Effector CD4-positive, alpha-beta T cell (primary cell): ENCODE measurements around the gene MOB3A.
A peak's percentile ranks its signal among the peaks of the same experiment; 100 is the strongest.
"Not testable (repeated sequence)": the region's sequence is repeated elsewhere in the genome, so short reads cannot be mapped to it uniquely, and the experiment has no call there.

Source experiments
- DNase-seq: peaks from one replicate; pipeline ENCODE4 v3.0.0-alpha.2; 2020
- total RNA-seq: gene quantifications from one replicate; lab custom pipeline; 2026; lab: John Stamatoyannopoulos, UW

Gene MOB3A
- 120 reads per million, percentile 86 among the genes with 10 or more reads in this experiment for total RNA-seq

- no peak for DNase-seq
Observed at GRCh38 chr19:2096034-2096479, at the start of gene MOB3A. Gene MOB3A, minus strand, starts transcription at chr19:2096326. Its CDS starts 17,766 bp downstream, at chr19:2078560.

GRCh38 chr19:2145831-2146241, 49.7 kb upstream of the MOB3A start:
- no peak for DNase-seq

- no peak for DNase-seq
Observed at GRCh38 chr19:2144190-2144589, 48.1 kb upstream of the MOB3A start.

GRCh38 chr19:2142173-2142829, 46.2 kb upstream of the MOB3A start:
- DNase-seq, result no peak

DNA sequence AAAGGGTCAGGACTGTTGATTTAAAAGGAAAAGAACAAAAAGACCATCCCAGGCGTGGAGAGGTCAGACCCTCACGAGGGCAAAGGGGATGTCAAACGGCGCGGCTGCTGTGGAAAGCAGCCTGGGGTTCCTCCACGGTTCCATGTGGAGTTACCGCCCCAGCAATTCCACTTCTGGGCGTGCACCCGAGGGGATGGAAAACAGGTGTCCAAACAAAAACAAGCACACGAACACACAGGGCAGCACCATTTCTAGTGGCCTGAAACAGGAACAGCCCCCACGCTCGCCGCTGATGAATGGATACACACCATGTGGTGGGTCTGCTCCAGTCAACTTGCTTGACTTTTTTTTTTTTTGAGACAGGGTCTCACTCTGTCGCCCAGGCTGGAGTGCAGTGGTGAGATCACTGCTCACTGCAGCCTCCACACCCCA, 44.0 kb upstream of the MOB3A start:
- DNase-seq, result no peak

DNA sequence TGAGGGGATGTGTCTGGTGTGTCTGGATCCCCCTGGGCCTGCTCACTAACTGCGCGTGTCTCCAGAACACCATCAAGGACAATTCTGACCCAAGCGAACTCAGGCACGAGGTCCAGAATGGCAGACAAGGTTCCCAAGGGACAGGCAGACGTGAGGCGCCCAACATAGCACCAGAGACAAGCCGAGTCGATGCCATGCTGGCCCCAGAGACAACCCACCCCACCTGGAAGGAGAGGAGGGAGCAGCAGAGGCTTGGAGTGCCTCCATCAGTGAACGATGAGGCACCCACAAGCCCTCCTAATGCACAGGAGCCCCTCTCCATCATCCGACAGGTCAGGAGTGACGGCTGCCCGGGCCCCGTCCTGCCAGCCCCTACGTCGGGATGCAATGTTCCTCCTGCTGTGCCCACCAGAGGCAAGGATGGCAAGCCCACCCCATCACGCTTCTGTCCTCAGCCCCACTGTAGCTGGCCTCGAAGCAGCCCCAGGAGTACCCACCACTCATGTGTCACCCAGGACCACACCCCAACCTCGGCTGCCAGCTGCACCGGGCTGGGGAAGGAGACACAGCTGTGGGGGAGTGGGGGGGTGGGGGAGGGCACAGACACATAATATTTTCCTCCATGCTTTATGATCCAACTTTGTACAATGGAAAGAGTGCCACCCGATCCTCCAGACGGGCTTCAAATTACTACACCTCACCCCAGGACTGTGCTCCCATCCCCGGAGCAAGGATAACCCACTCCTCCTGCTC, 43.4 kb upstream of the MOB3A start:
- no peak for DNase-seq

- DNase-seq, result no peak
Observed at GRCh38 chr19:2138061-2138728, 42.1 kb upstream of the MOB3A start.

- no peak for DNase-seq
Observed at GRCh38 chr19:2136796-2137195, 40.7 kb upstream of the MOB3A start.

DNA sequence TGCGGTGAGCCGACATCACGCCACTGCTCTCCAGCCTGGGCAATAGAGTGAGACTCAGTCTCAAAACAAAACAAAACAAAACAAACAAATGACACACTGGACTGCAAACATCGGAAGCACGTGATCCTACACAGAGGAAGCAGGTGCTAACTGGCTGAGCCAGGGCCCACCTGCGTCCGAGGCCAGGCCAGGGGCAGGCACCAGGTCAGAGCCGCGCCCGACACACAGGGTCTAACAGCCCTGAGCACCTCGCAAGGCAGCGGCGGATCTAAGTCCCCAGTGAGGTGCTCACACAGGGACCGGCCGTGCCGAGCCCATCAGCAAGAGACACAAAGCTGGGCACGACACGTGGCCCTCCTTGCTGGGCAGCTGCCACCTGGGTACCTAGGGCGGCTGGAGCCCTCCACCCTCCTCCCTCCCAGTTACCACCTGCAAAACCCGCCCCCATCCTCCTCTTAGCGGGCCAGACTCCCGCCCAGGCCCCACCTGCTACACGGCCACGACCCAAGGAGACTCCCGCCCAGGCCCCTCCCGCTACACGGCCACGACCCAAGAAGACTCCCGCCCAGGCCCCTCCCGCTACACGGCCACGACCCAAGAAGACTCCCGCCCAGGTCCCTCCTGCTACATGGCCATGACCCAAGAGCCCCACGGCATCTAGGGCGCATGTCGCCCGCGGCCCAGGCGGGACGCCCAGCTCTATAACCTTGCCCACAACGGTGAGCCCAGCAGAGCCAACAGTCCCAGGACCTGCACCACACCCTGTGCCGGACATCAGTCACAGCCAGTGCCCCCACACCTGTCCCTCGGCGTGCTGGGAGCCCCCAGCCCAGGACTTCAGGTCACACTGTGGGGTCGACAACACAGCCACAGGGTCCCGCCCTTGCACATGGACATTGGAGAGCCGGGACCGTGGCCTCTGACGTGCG, 39.6 kb upstream of the MOB3A start:
- no peak for DNase-seq

DNA sequence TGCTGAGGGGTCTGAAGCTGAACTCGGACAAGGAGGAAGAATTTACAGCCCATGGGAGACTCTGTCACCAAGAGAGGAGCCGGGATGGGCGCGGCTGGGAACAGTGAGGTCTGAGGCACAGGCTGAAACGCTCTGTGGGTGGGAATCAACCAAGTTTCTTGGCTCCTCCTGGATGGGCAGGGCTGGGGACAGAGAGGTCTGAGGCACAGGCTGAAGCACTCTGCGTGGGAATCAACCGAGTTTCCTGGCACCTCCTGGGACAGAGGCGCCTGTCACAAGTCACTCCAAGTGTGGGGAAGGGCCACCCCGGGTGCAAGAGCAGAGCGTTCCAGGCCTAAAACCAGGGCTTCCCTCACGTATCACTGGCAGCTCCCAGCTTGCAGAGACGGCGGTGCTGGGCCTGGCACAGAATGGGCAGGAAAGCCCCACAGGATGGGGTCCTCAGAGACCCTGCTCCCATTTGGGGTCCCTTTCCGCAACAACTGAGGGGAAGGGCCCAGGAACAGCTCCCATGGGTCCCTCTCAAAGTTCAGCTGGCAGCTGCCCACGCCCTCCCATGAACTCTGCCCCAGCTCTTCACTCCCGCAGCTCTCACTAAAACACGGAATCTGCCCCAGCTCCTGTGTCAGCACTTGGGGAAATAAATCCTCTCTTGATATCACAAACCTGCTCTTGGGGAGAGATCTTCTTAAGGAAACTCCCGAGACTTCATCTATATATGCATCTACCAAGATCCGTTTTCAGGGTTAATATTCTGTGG, 36.8 kb upstream of the MOB3A start:
- DNase-seq, result no peak

- DNase-seq, result no peak
Observed at GRCh38 chr19:2132191-2132590, 36.1 kb upstream of the MOB3A start.

- not testable (repeated sequence) for DNase-seq
Observed at GRCh38 chr19:2131012-2131975, 35.2 kb upstream of the MOB3A start.

DNA sequence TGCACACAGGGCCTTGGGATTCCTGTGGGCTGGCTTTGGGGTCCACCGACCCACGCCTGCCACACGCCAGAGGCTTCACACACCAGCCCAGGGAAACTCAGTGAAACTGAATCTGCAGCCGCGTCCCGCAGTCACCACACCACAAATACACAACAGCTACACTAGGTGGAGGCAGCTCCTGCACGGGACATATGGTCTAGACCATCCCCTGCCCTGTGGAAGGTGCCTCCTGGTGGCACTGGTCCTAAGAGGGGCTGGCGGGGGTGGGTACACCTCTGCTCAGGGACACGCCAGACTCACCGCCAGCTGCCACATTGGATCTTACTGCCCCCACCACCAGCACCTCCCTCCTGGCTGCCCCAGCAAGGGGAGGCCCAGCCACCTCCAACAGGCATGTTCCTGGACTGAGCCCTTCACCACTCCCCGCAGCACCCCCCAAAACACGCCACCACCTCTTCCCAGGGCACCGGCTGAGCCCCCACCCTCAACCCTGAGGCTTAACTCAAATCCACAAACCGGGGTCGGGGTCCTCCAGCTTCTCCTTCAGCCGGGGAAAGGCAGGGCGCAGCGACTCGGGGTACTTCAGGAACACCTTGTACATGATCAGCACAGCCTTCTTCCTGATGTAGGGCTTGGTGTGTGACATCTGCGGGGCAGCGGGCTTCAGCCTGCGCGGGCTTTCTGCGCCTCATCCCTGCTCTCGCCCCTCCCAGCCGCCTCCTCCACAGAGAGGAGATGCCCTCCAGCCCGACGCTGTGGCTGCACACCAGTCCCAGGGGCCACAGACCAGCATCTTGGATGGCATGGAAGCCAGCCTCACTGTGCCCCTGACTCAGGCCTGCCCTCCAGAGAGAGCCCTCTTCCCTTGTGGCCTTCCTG, 34.0 kb upstream of the MOB3A start:
- no peak for DNase-seq

- DNase-seq, result no peak
Observed at GRCh38 chr19:2129486-2129885, 33.4 kb upstream of the MOB3A start.

- no peak for DNase-seq
Observed at GRCh38 chr19:2129022-2129421, 32.9 kb upstream of the MOB3A start.

DNA sequence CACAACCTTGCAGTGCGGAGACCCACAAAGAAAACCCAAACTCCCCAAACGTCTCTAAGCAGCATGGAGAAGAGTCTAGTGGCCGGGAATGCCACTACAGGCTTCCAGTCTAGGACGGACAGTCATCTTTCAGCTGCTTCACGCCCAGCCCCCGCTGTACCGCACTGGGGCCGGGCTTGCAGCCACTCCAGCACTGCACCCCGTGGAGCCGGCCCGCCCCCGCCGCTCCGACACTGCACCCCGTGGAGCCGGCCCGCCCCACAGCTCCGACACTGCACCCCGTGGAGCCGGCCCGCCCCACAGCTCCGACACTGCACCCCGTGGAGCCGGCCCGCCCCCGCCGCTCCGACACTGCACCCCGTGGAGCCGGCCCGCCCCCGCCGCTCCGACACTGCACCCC, 32.1 kb upstream of the MOB3A start:
- not testable (repeated sequence) for DNase-seq

DNA sequence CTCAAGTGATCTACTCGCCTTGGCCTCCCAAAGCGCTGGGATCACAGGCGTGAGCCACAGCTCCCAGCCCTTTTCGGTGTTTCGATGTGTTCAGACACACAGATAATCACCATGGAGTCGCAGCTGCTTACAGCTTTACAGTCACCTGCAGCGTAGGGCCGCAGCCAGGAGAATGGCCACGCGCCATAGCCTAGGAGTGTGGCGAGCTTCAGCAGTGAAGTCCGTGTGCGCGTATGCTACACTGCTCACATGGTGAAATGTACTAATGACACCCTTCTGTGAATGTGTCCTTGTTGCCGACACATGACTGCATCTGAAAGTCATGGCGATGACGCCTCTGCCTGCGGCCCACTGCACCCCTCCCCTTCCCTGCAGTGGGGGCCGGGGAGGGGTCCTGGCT, 31.6 kb upstream of the MOB3A start:
- DNase-seq, result no peak

GRCh38 chr19:2126879-2127518, 30.9 kb upstream of the MOB3A start:
- DNase-seq, result no peak
